SH-SY5Y (cell line): Measurements from ENCODE around the gene AIFM3.

Experiments
- GATA2 ChIP-seq: IDR thresholded peaks from 2 replicates; pipeline ENCODE4 v1.6.1; 2011; ENCODE audit warnings: mild to moderate bottlenecking, low read depth, low read length
- GATA3 ChIP-seq: IDR thresholded peaks from 2 replicates; pipeline ENCODE4 v1.6.1; 2011; ENCODE audit warnings: low read depth, mild to moderate bottlenecking, low read length, moderate library complexity

DNA sequence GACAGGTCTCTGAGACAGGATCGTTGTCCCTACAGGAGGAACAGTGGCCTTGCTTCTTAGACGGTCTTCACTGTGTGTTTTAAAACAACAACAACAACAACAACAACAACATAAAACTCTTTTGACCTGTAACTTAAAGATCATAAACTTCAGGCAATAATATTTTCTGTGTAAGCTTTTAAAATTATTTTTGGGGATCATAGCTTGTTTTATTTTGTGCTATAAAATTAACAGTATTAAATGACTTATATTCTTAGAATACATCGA is 13.8 kb upstream of the AIFM3 start:
- TF ChIP-seq GATA2: no peak
- no peak for TF ChIP-seq GATA3
